ENCODE data around the gene PCDHGC3. TPM values are rescaled to one million over a fixed set of nuclear protein-coding genes. Genes with fewer than 3 reads are reported as not detected.

Gene PCDHGC3
- total RNA-seq, 2 experiments from 2014 or later: not detected

- DNase-seq: no peak
Observed at GRCh38 chr5:141476132-141476911, 556 bp downstream of the PCDHGC3 start.

DNA sequence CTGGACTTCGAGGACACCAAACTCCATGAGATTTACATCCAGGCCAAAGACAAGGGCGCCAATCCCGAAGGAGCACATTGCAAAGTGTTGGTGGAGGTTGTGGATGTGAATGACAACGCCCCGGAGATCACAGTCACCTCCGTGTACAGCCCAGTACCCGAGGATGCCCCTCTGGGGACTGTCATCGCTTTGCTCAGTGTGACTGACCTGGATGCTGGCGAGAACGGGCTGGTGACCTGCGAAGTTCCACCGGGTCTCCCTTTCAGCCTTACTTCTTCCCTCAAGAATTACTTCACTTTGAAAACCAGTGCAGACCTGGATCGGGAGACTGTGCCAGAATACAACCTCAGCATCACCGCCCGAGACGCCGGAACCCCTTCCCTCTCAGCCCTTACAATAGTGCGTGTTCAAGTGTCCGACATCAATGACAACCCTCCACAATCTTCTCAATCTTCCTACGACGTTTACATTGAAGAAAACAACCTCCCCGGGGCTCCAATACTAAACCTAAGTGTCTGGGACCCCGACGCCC lies 1.3 kb downstream of the PCDHGC3 start:
- Mint-ChIP-seq H3K27ac (peak overlapping the region; percentile 19), H3K9me3 (no peaks in the 10 kb centered on the region), H3K4me1 (peaks cover 19% of the 10 kb centered on the region), H3K36me3 (ENCODE audit: low read depth) (peaks cover 7% of the 10 kb centered on the region), H3K4me3 (peak overlapping the region; percentile 44), H3K27me3 (peaks cover 70% of the 10 kb centered on the region)
- ChIA-PET CTCF (interaction anchor here (2.4 kb wide), 1 partner anchor 8 kb away, joined by 6 read pairs; the partner anchor contains the start of gene PCDHGC4), POLR2A (no interaction called here)
- DNase-seq: no peak

More at GRCh38 chr5:141476132-141476911, 556 bp downstream of the PCDHGC3 start:
- Mint-ChIP-seq H3K4me1 (peaks cover 19% of the 10 kb centered on the region), H3K27ac (peak overlapping the region; percentile 46), H3K9me3 (no peaks in the 10 kb centered on the region), H3K27me3 (peaks cover 68% of the 10 kb centered on the region), H3K36me3 (ENCODE audit: low read depth) (peaks cover 7% of the 10 kb centered on the region), H3K4me3 (peak overlapping the region; percentile 69)
- ChIA-PET CTCF (interaction anchor here (0.7 to 2.4 kb wide), 3 partner anchors 9 to 17 kb away, joined by 3 to 6 read pairs (median 3); partner anchors contain the start of gene PCDHGC4), POLR2A (no interaction called here)

DNA sequence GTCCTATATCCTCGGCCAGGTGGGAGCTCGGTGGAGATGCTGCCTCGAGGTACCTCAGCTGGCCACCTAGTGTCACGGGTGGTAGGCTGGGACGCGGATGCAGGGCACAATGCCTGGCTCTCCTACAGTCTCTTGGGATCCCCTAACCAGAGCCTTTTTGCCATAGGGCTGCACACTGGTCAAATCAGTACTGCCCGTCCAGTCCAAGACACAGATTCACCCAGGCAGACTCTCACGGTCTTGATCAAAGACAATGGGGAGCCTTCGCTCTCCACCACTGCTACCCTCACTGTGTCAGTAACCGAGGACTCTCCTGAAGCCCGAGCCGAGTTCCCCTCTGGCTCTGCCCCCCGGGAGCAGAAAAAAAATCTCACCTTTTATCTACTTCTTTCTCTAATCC lies 2.0 kb downstream of the PCDHGC3 start:
- H3K4me1 Mint-ChIP-seq: peaks cover 19% of the 10 kb centered on the region
- H3K36me3 Mint-ChIP-seq (ENCODE audit: low read depth): peaks cover 7% of the 10 kb centered on the region
- no peak overlapping the region for H3K27ac Mint-ChIP-seq
- peaks cover 77% of the 10 kb centered on the region for H3K27me3 Mint-ChIP-seq
- H3K4me3 Mint-ChIP-seq: no peak overlapping the region
- ChIA-PET CTCF (interaction anchor here (0.6 to 0.9 kb wide), 2 partner anchors 25 to 28 kb away, joined by 4 to 6 read pairs; no protein-coding TSS in a partner anchor), POLR2A (no interaction called here)
- DNase-seq: no peak
- H3K9me3 Mint-ChIP-seq: no peaks in the 10 kb centered on the region

DNA sequence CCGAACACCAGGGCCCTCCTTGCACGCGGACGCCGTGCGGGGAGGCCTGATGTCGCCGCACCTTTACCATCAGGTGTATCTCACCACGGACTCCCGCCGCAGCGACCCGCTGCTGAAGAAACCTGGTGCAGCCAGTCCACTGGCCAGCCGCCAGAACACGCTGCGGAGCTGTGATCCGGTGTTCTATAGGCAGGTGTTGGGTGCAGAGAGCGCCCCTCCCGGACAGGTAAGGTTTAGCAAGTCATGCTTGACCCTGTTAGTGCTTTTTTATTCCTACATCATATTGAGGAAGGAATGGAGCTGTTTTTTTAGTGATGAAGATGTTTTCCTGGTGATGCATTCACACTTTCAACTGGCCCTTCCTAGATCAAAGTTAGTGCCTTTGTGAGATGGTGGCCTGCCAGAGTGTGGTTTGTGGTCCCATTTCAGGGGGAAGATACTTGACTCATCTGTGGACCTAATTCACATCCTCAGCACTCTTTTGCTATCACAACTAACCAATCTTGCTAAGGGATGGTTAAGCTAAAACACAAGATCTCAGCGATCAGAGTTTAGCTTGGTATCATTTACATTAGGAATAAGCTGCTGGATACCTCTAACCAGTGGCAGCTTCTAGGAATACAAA lies 2.7 kb downstream of the PCDHGC3 start:
- Mint-ChIP-seq H3K4me3 (no peak overlapping the region), H3K36me3 (ENCODE audit: low read depth) (peaks cover 7% of the 10 kb centered on the region), H3K27me3 (peaks cover 82% of the 10 kb centered on the region), H3K4me1 (peaks cover 19% of the 10 kb centered on the region), H3K27ac (no peak overlapping the region), H3K9me3 (no peaks in the 10 kb centered on the region)
- CTCF ChIA-PET: interaction anchor here (0.6 to 0.9 kb wide), 2 partner anchors 24 to 28 kb away, joined by 4 to 6 read pairs; no protein-coding TSS in a partner anchor
- POLR2A ChIA-PET: no interaction called here
- DNase-seq: no peak

DNA sequence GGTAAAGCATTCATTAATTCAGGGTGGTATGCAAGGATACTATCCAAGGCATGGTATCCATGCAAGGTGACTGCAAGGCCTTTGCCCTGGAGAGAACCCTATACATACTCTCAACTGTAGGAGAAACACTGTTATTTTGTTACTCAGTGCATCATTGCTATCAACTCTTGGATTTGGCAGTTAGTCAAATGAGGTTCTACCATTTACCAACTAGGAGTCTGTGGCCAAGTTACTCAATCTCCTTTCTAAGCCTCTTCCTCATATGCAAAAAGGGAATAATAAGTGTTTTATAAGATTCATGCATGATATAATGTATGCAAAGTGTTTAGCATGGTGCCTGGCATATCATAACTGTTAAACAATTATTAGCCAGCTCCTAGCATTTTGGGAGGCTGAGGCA lies 4.0 kb downstream of the PCDHGC3 start:
- Mint-ChIP-seq H3K4me1 (peaks cover 19% of the 10 kb centered on the region), H3K27me3 (peaks cover 82% of the 10 kb centered on the region), H3K36me3 (ENCODE audit: low read depth) (peaks cover 7% of the 10 kb centered on the region), H3K9me3 (no peaks in the 10 kb centered on the region), H3K27ac (no peak overlapping the region), H3K4me3 (no peak overlapping the region)
- no peak for DNase-seq
- POLR2A ChIA-PET: no interaction called here
- CTCF ChIA-PET: interaction anchor here (1.1 kb wide), 2 partner anchors 9 to 59 kb away, joined by 3 to 4 read pairs; partner anchors contain the start of gene PCDHGA11

DNA sequence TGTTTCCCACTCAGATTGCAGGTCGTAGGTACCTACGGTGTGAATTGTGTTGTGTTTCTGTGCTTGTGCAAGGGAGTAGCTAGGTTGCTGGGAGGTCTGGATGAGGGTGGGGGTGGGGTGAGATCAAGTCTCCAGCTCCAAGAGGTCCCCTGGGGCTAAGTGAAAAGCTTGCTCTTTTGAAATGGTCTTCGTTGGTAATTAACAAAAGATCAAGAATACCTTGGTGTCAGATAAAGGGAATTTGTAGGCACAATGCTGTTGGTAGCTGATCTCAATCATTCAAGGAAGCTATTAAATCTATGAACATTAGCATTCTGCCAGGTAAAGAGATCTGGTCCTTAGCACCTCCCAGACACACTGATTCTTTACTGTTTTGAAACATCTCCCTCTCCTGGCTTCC lies 8.1 kb downstream of the PCDHGC3 start:
- ChIA-PET POLR2A (no interaction called here), CTCF (interaction anchor here (0.6 kb wide), 4 partner anchors 62 to 744 kb away, joined by 3 read pairs; no protein-coding TSS in a partner anchor)
- no peaks in the 10 kb centered on the region for H3K9me3 Mint-ChIP-seq
- no peak overlapping the region for H3K4me3 Mint-ChIP-seq
- no peaks in the 10 kb centered on the region for H3K4me1 Mint-ChIP-seq
- DNase-seq: no peak
- H3K27me3 Mint-ChIP-seq: peaks cover 73% of the 10 kb centered on the region
- no peaks in the 10 kb centered on the region for H3K36me3 Mint-ChIP-seq (ENCODE audit: low read depth)
- no peak overlapping the region for H3K27ac Mint-ChIP-seq

DNA sequence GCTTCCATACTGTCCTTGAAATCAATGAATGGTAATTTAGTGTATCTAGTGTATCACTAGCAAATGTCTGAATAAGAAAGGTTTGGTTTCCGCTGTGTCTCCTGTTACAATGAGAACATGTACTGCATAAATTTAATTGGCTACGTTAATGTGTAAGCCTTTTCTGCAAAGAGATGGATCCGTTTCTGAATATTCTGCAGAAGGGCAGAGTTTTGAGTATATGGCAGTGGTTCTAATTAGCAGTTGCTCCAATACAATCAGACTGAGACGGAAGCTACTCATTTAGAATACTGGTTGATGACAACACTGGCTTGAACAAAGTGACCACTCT lies 8.5 kb downstream of the PCDHGC3 start:
- Mint-ChIP-seq H3K4me3 (no peak overlapping the region), H3K4me1 (no peaks in the 10 kb centered on the region)
- CTCF ChIA-PET: interaction anchor here (0.6 kb wide), 1 partner anchor 149 kb away, joined by 3 read pairs; no protein-coding TSS in a partner anchor

GRCh38 chr5:141484641-141485311 lies 9.0 kb downstream of the PCDHGC3 start, which contains the start of gene PCDHGC4:
Gene PCDHGC4, plus strand, starts transcription at chr5:141485030. Its CDS starts 144 bp downstream, at chr5:141485174.
- Mint-ChIP-seq H3K36me3 (ENCODE audit: low read depth) (no peaks in the 10 kb centered on the region), H3K4me1 (no peaks in the 10 kb centered on the region), H3K4me3 (no peak within 1 kb of the TSS), H3K9me3 (no peaks in the 10 kb centered on the region), H3K27ac (no peak within 1 kb of the TSS), H3K27me3 (peaks cover 73% of the 10 kb centered on the region)
- ChIA-PET CTCF (interaction anchor here (0.9 to 1.9 kb wide), 4 partner anchors 9 to 28 kb away, joined by 3 to 6 read pairs (median 4); partner anchors contain the start of gene PCDHGC3), POLR2A (no interaction called here)
- DNase-seq: no peak

More for the DNA sequence above, 8.5 kb downstream of the PCDHGC3 start:
- Mint-ChIP-seq H3K9me3 (no peaks in the 10 kb centered on the region), H3K27ac (no peak overlapping the region), H3K27me3 (peaks cover 74% of the 10 kb centered on the region), H3K36me3 (ENCODE audit: low read depth) (no peaks in the 10 kb centered on the region)
- DNase-seq: no peak
- POLR2A ChIA-PET: no interaction called here

DNA sequence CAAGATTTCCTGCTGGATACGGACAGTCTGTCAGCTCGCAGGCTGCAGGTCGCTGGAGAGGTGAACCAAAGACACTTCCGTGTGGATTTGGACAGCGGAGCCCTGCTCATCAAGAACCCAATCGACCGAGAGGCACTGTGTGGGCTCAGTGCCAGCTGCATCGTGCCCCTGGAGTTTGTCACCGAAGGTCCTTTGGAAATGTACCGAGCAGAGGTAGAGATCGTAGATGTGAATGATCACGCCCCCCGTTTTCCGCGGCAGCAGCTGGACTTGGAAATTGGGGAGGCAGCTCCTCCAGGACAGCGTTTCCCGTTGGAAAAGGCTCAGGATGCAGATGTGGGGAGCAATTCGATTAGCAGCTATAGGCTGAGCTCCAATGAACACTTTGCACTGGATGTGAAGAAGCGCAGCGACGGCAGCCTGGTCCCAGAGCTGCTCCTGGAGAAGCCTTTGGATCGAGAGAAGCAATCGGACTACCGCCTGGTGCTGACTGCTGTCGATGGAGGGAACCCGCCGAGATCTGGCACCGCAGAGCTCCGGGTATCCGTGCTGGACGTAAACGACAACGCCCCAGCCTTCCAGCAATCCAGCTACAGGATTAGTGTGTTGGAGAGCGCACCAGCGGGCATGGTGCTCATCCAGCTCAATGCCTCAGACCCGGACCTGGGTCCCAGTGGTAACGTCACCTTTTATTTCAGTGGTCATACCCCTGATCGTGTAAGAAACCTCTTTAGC lies 9.7 kb downstream of the PCDHGC3 start:
- H3K27ac Mint-ChIP-seq: no peak overlapping the region
- ChIA-PET POLR2A (no interaction called here), CTCF (interaction anchor here (0.9 to 1.9 kb wide), 4 partner anchors 10 to 27 kb away, joined by 3 to 6 read pairs (median 4); partner anchors contain the start of gene PCDHGC3)
- no peaks in the 10 kb centered on the region for H3K36me3 Mint-ChIP-seq (ENCODE audit: low read depth)
- H3K9me3 Mint-ChIP-seq: no peaks in the 10 kb centered on the region
- H3K27me3 Mint-ChIP-seq: peaks cover 73% of the 10 kb centered on the region
- no peaks in the 10 kb centered on the region for H3K4me1 Mint-ChIP-seq
- no peak overlapping the region for H3K4me3 Mint-ChIP-seq
- no peak for DNase-seq

- no peak for DNase-seq
- Mint-ChIP-seq H3K9me3 (no peaks in the 10 kb centered on the region), H3K4me1 (no peaks in the 10 kb centered on the region), H3K27me3 (peaks cover 79% of the 10 kb centered on the region), H3K4me3 (no peak overlapping the region), H3K36me3 (ENCODE audit: low read depth) (no peaks in the 10 kb centered on the region), H3K27ac (no peak overlapping the region)
- POLR2A ChIA-PET: no interaction called here
- CTCF ChIA-PET: interaction anchor here (0.9 to 1.9 kb wide), 4 partner anchors 10 to 27 kb away, joined by 3 to 6 read pairs (median 4); partner anchors contain the start of gene PCDHGC3
Observed at GRCh38 chr5:141486091-141486490, 10.3 kb downstream of the PCDHGC3 start.

- no peak overlapping the region for H3K4me3 Mint-ChIP-seq
- DNase-seq: no peak
- POLR2A ChIA-PET: no interaction called here
Observed at GRCh38 chr5:141487131-141487530, 11.4 kb downstream of the PCDHGC3 start.

More at GRCh38 chr5:141487131-141487530, 11.4 kb downstream of the PCDHGC3 start:
- peaks cover 2% of the 10 kb centered on the region for H3K36me3 Mint-ChIP-seq (ENCODE audit: low read depth)
- H3K27ac Mint-ChIP-seq: no peak overlapping the region
- H3K27me3 Mint-ChIP-seq: peaks cover 81% of the 10 kb centered on the region
- CTCF ChIA-PET: interaction anchor here (0.5 to 1.2 kb wide), 3 partner anchors 11 to 20 kb away, joined by 3 read pairs; no protein-coding TSS in a partner anchor
- peaks cover 2% of the 10 kb centered on the region for H3K4me1 Mint-ChIP-seq
- H3K9me3 Mint-ChIP-seq: peaks cover 2% of the 10 kb centered on the region

All from activated CD4-positive, alpha-beta T cell treated with anti-CD3 and anti-CD28 coated beads, Interleukin-2, amount 10 ng/mL, durations not matched to agents 7 days and 5 days (primary cell).